K562 (cell line): Measurements from ENCODE around the gene REEP6. TPM values are rescaled to one million over a fixed set of nuclear protein-coding genes. Genes with fewer than 3 reads are reported as not detected.

ENCODE experiments used
- BDP1 ChIP-seq: IDR thresholded peaks from 3 replicates; pipeline ENCODE4 v1.6.1; 2011; ENCODE audit not compliant: insufficient read length, insufficient read depth
- CBFB ChIP-seq: sonication (generic); formaldehyde crosslinking; IDR thresholded peaks from 2 replicates; pipeline ENCODE4 v1.4.0; 2020; ENCODE audit warnings: mild to moderate bottlenecking, missing genetic modification reagents
- ELF1 ChIP-seq: fragments of 200-800 bp; sonication (Bioruptor generic); IDR thresholded peaks from 2 replicates; pipeline ENCODE4 v1.6.1; 2016; ENCODE audit warnings: missing genetic modification characterization, missing compliant biosample characterization
- GABPB1 ChIP-seq: sonication (generic); formaldehyde crosslinking; IDR thresholded peaks from 2 replicates; pipeline ENCODE4 v1.8.0; 2022; ENCODE audit warnings: mild to moderate bottlenecking, missing genetic modification reagents
- HLTF ChIP-seq: fragments of 450-650 bp; IDR thresholded peaks from 2 replicates; pipeline ENCODE4 v1.6.1; 2016
- IRF2 ChIP-seq: sonication (generic); formaldehyde crosslinking; IDR thresholded peaks from 2 replicates; pipeline ENCODE4 v1.8.1; 2022; ENCODE audit warnings: mild to moderate bottlenecking, missing genetic modification reagents
- LCOR ChIP-seq: sonication (generic); formaldehyde crosslinking; IDR thresholded peaks from 2 replicates; pipeline ENCODE4 v1.8.0; 2022; ENCODE audit warnings: mild to moderate bottlenecking, missing genetic modification reagents
- NR2C2 ChIP-seq, 2 experiments: fragments of 200-800 bp in 1 of 2; sonication (Bioruptor generic) in 1 of 2; sonication (generic) in 1 of 2; formaldehyde crosslinking in 1 of 2; IDR thresholded peaks; 2 replicates each; pipeline versions ENCODE4 v1.6.1 to v1.8.0; 2016 to 2022; ENCODE audit warnings: mild to moderate bottlenecking in 1 of 2, missing compliant biosample characterization in 1 of 2, missing genetic modification characterization in 1 of 2, missing genetic modification reagents in 1 of 2
- RAD21 ChIP-seq, 2 experiments: fragments of 250-450 bp in 1 of 2; fragments of 450-650 bp in 1 of 2; sonication (Bioruptor Pico) in 1 of 2; formaldehyde crosslinking in 1 of 2; IDR thresholded peaks in 1 of 2; conservative IDR thresholded peaks in 1 of 2; 2 replicates each; pipeline versions ENCODE4 v1.4.0 to v1.8.0; 2020 to 2022; ENCODE audit warnings: mild to moderate bottlenecking in 2 of 2, moderate library complexity in 1 of 2
- SIN3B ChIP-seq: fragments of 450-650 bp; IDR thresholded peaks from 2 replicates; pipeline ENCODE4 v1.6.1; 2017; ENCODE audit warnings: low read depth, mild to moderate bottlenecking, moderate library complexity
- SLC30A9 ChIP-seq: fragments of 250-450 bp; sonication (Bioruptor Pico); IDR thresholded peaks from 2 replicates; pipeline ENCODE4 v1.8.0; 2022; ENCODE audit warnings: mild to moderate bottlenecking, moderate library complexity
- WHSC1 ChIP-seq: IDR thresholded peaks from one replicate; pipeline ENCODE4 v1.6.1; 2012; ENCODE audit warnings: low read length, control low read depth, inconsistent platforms
- ZBTB7A ChIP-seq: IDR thresholded peaks from 2 replicates; pipeline ENCODE4 v1.6.1; 2011; ENCODE audit warnings: low read depth, mild to moderate bottlenecking, low read length, moderate library complexity, borderline replicate concordance; ENCODE audit not compliant: control insufficient read depth
- ZKSCAN3 ChIP-seq: fragments of 250-450 bp; sonication (Bioruptor Pico); IDR thresholded peaks from 2 replicates; pipeline ENCODE4 v1.4.0; 2020
- ZNF232 ChIP-seq: sonication (generic); formaldehyde crosslinking; IDR thresholded peaks from 2 replicates; pipeline ENCODE4 v1.8.0; 2022; ENCODE audit warnings: mild to moderate bottlenecking, missing genetic modification reagents
- ZNF780A ChIP-seq: fragments of 250-450 bp; sonication (Bioruptor Pico); IDR thresholded peaks from 2 replicates; pipeline ENCODE4 v1.5.0; 2021; ENCODE audit warnings: mild to moderate bottlenecking
- polyA plus RNA-seq, 8 experiments: library from polyadenylated mRNA; depleted of rRNA in 4 of 8; stranded (reverse) in 5 of 8; unstranded in 3 of 8; fragments of >200 nt; fragmentation: Nextera tagmentation in 2 of 8; fragmentation: Illumina TruSeq in 1 of 8; extraction: Ambion mirVana in 2 of 8; extraction: Trizol in 1 of 8; gene quantifications; 2 replicates each; pipeline versions ENCODE4 v1.2.1 to v1.2.3, GENCODE V29; 2011 to 2014; ENCODE audit warnings: inconsistent platforms in 1 of 8, missing spikeins in 1 of 8
- total RNA-seq, 7 experiments: library from RNA; depleted of rRNA in 6 of 7; stranded (reverse); fragments of >200 nt in 6 of 7; fragmentation: Illumina TruSeq in 2 of 7; extraction: Trizol in 2 of 7; gene quantifications; 2 replicates each; pipeline versions ENCODE4 v1.2.1 to v1.2.3, GENCODE V29; 2011 to 2021; ENCODE audit warnings: low replicate concordance in 1 of 7
- TF ChIP-seq, protein P1 (sequence below): fragments of 200-800 bp; sonication (Bioruptor generic); IDR thresholded peaks from 2 replicates; pipeline ENCODE4 v1.6.1; 2017; ENCODE audit warnings: missing genetic modification characterization, missing compliant biosample characterization
- TF ChIP-seq, protein P2 (sequence below): fragments of 250-450 bp; sonication (Bioruptor Pico); IDR thresholded peaks from 2 replicates; pipeline ENCODE4 v1.5.0; 2020; ENCODE audit warnings: mild to moderate bottlenecking
- TF ChIP-seq, protein P3 (sequence below): fragments of 450-650 bp; IDR thresholded peaks from 2 replicates; pipeline ENCODE4 v1.6.1; 2016; ENCODE audit warnings: borderline replicate concordance
- TF ChIP-seq, protein P4 (sequence below): sonication (generic); formaldehyde crosslinking; IDR thresholded peaks from 2 replicates; pipeline ENCODE4 v1.8.0; 2022; ENCODE audit warnings: mild to moderate bottlenecking, low read depth, missing genetic modification reagents
- TF ChIP-seq, protein P5 (sequence below): sonication (generic); formaldehyde crosslinking; IDR thresholded peaks from 2 replicates; pipeline ENCODE4 v1.8.1; 2022; ENCODE audit warnings: missing genetic modification reagents

REEP6 gene
- total and polyA plus RNA-seq, 9 of the 15 experiments (the other 6 are each of a cell fraction or from before 2014, with no cell fraction given): 1.2 to 64.2 (median 12.7) TPM

DNA sequence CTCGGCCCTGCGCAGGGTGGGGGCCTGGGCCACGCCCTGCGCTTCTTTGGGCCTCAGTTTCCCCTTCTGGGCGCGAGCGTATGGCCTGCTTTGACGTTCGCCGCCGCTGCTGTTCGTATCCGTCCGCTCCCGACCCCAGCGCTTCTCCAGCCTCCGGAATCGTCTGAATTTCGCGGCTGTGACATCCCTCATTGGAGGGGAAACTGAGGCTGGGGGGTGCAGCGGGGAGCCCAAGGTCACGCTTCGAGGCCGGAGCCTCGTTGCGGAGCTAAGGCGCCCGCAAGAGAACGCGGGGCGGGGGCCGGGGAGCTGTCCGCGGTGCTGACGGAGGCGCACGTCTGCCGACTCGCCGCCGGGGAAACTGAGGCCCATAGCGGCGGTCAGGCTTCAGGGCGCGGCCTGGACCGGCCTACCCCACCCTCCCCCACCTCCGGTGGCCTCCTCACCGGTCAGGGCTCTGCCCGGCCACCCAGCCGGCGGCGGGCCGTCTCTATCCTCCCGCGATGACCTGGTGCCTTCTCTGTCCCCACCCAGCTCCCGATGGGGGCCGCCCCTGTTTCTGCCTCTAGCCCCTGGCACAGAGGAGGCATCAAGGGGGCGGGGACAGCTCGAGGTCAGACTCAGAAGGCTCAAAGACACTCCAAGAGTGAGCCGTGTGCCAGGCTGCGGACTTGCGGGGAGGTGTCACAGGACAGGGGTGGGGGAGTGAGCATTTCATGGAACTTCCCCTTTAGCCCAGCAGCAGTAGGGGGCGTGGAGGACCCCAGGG lies 44.1 kb upstream of the REEP6 start (continued):
- TF ChIP-seq, protein P1, sequence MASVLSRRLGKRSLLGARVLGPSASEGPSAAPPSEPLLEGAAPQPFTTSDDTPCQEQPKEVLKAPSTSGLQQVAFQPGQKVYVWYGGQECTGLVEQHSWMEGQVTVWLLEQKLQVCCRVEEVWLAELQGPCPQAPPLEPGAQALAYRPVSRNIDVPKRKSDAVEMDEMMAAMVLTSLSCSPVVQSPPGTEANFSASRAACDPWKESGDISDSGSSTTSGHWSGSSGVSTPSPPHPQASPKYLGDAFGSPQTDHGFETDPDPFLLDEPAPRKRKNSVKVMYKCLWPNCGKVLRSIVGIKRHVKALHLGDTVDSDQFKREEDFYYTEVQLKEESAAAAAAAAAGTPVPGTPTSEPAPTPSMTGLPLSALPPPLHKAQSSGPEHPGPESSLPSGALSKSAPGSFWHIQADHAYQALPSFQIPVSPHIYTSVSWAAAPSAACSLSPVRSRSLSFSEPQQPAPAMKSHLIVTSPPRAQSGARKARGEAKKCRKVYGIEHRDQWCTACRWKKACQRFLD: no peak
- TF ChIP-seq ELF1 (tag): no peak
- peak; percentile 75; the same call in 1 of the 2 replicates for TF ChIP-seq LCOR
- TF ChIP-seq SLC30A9 (CRISPR knock-in tag): no peak
- TF ChIP-seq ZBTB7A: no peak
- TF ChIP-seq, protein P2, sequence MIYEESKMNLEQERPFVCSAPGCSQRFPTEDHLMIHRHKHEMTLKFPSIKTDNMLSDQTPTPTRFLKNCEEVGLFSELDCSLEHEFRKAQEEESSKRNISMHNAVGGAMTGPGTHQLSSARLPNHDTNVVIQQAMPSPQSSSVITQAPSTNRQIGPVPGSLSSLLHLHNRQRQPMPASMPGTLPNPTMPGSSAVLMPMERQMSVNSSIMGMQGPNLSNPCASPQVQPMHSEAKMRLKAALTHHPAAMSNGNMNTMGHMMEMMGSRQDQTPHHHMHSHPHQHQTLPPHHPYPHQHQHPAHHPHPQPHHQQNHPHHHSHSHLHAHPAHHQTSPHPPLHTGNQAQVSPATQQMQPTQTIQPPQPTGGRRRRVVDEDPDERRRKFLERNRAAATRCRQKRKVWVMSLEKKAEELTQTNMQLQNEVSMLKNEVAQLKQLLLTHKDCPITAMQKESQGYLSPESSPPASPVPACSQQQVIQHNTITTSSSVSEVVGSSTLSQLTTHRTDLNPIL (CRISPR knock-in tag): no peak
- TF ChIP-seq BDP1: no peak
- no peak for TF ChIP-seq WHSC1
- TF ChIP-seq RAD21 (CRISPR knock-in tag; conservative IDR thresholded peaks at IDR 0.05 in 1 of 2, IDR thresholded peaks at IDR 0.05 in 1 of 2): no peak
- TF ChIP-seq, protein P3, sequence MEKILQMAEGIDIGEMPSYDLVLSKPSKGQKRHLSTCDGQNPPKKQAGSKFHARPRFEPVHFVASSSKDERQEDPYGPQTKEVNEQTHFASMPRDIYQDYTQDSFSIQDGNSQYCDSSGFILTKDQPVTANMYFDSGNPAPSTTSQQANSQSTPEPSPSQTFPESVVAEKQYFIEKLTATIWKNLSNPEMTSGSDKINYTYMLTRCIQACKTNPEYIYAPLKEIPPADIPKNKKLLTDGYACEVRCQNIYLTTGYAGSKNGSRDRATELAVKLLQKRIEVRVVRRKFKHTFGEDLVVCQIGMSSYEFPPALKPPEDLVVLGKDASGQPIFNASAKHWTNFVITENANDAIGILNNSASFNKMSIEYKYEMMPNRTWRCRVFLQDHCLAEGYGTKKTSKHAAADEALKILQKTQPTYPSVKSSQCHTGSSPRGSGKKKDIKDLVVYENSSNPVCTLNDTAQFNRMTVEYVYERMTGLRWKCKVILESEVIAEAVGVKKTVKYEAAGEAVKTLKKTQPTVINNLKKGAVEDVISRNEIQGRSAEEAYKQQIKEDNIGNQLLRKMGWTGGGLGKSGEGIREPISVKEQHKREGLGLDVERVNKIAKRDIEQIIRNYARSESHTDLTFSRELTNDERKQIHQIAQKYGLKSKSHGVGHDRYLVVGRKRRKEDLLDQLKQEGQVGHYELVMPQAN: 0 out of 2 replicates have a peak, but pooled peaks have one; percentile 31
- TF ChIP-seq ZKSCAN3 (CRISPR knock-in tag): no peak
- peak; percentile 61 for TF ChIP-seq GABPB1 (CRISPR knock-in tag)
- TF ChIP-seq CBFB (CRISPR knock-in tag): 0 out of 2 replicates have a peak, but pooled peaks have one; percentile 21
- TF ChIP-seq HLTF: no peak
- TF ChIP-seq NR2C2 (CRISPR knock-in tag; IDR thresholded peaks at IDR 0.05): 0 out of 2 replicates have a peak, but pooled peaks have one; percentile 53
- no peak for TF ChIP-seq NR2C2 (tag; IDR thresholded peaks at IDR 0.05)
- TF ChIP-seq, protein P4, sequence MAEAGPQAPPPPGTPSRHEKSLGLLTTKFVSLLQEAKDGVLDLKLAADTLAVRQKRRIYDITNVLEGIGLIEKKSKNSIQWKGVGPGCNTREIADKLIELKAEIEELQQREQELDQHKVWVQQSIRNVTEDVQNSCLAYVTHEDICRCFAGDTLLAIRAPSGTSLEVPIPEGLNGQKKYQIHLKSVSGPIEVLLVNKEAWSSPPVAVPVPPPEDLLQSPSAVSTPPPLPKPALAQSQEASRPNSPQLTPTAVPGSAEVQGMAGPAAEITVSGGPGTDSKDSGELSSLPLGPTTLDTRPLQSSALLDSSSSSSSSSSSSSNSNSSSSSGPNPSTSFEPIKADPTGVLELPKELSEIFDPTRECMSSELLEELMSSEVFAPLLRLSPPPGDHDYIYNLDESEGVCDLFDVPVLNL: 0 out of 2 replicates have a peak, but pooled peaks have one; percentile 12
- no peak for TF ChIP-seq ZNF780A (CRISPR knock-in tag)
- TF ChIP-seq ZNF232 (CRISPR knock-in tag): 0 out of 2 replicates have a peak, but pooled peaks have one; percentile 61
- TF ChIP-seq, protein P5, sequence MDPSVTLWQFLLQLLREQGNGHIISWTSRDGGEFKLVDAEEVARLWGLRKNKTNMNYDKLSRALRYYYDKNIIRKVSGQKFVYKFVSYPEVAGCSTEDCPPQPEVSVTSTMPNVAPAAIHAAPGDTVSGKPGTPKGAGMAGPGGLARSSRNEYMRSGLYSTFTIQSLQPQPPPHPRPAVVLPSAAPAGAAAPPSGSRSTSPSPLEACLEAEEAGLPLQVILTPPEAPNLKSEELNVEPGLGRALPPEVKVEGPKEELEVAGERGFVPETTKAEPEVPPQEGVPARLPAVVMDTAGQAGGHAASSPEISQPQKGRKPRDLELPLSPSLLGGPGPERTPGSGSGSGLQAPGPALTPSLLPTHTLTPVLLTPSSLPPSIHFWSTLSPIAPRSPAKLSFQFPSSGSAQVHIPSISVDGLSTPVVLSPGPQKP (CRISPR knock-in tag): no peak
- no peak for TF ChIP-seq SIN3B
- no peak for TF ChIP-seq IRF2 (CRISPR knock-in tag)
